Activated gamma-delta T cell treated with Interleukin-2 at 50 U/mL for 16 hours (primary cell): ENCODE results near the gene IBSP.

Experiments used
- DNase-seq: peaks from one replicate; pipeline ENCODE4 v3.0.0-alpha.2; 2020

The IBSP gene

GRCh38 chr4:87838890-87839591 lies 39.7 kb downstream of the IBSP start:
- DNase-seq, result no peak

- no peak for DNase-seq
Measured at GRCh38 chr4:87839592-87839946, 40.2 kb downstream of the IBSP start.

GRCh38 chr4:87840149-87840548 lies 40.8 kb downstream of the IBSP start:
- no peak for DNase-seq

- no peak for DNase-seq
Measured at GRCh38 chr4:87843936-87844335, 44.6 kb downstream of the IBSP start.

GRCh38 chr4:87844452-87844851 lies 45.1 kb downstream of the IBSP start:
- no peak for DNase-seq

GRCh38 chr4:87846226-87846625 lies 46.9 kb downstream of the IBSP start:
- DNase-seq, result no peak

- peak; percentile 12 for DNase-seq
Measured at GRCh38 chr4:87848622-87849351, 49.4 kb downstream of the IBSP start.

- no peak for DNase-seq
Measured at GRCh38 chr4:87849612-87850011, 50.3 kb downstream of the IBSP start.

- DNase-seq, result no peak
Measured at GRCh38 chr4:87851332-87851731, 52.0 kb downstream of the IBSP start.

GRCh38 chr4:87851953-87852352 lies 52.6 kb downstream of the IBSP start:
- no peak for DNase-seq

- DNase-seq, result no peak
Measured at GRCh38 chr4:87853108-87853507, 53.8 kb downstream of the IBSP start.

- DNase-seq, result no peak
Measured at GRCh38 chr4:87853891-87854290, 54.5 kb downstream of the IBSP start.

- no peak for DNase-seq
Measured at GRCh38 chr4:87855559-87855958, 56.2 kb downstream of the IBSP start.

- DNase-seq, result no peak
Measured at GRCh38 chr4:87856816-87857215, 57.5 kb downstream of the IBSP start.

- no peak for DNase-seq
Measured at GRCh38 chr4:87857789-87858188, 58.4 kb downstream of the IBSP start.
